GM19468 (cell line): ENCODE data around the gene SOD1.
"Not testable (repeated sequence)": the region's sequence is repeated elsewhere in the genome, so short reads cannot be mapped to it uniquely, and the experiment has no call there.

Source experiments
- ATAC-seq: cut with Tn5 transposase; IDR thresholded peaks from one replicate; pipeline ENCODE4 v1.9.1; 2021; ENCODE audit warnings: mild to moderate bottlenecking, moderate library complexity, moderate number of reproducible peaks; ENCODE audit not compliant: unreplicated experiment; ENCODE audit errors: extremely low read depth

The SOD1 gene

GRCh38 chr21:31659536-31660258, at the start of gene SOD1:
SOD1 (plus strand) TSS chr21:31659693; CDS start chr21:31659770, 77 bp downstream.
- ATAC-seq = peak; percentile 92

- no peak for ATAC-seq
Observed at GRCh38 chr21:31611445-31611844, 48.0 kb upstream of the SOD1 start.

GRCh38 chr21:31612894-31613785, 46.4 kb upstream of the SOD1 start:
- no peak for ATAC-seq

GRCh38 chr21:31614705-31615104, 44.8 kb upstream of the SOD1 start:
- no peak for ATAC-seq

DNA sequence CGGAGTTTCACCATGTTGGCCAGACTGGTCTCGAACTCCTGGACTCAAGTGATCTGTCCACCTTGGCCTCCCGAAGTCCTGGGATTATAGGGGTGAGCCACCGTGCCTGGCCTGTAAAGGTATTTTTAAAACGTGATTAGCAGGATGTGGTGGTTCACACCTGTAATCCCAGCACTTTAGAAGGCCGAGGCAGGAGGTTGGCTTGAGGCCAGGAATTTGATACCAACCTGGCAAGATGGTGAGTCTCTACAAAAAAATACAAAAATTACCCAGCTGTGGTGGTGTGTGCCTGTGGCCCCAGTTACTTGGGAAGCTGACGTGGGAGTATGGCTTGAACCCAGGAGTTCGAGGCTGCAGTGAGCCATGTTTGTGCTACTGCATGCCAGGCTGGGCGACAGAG, 43.3 kb upstream of the SOD1 start:
- ATAC-seq = no peak

DNA sequence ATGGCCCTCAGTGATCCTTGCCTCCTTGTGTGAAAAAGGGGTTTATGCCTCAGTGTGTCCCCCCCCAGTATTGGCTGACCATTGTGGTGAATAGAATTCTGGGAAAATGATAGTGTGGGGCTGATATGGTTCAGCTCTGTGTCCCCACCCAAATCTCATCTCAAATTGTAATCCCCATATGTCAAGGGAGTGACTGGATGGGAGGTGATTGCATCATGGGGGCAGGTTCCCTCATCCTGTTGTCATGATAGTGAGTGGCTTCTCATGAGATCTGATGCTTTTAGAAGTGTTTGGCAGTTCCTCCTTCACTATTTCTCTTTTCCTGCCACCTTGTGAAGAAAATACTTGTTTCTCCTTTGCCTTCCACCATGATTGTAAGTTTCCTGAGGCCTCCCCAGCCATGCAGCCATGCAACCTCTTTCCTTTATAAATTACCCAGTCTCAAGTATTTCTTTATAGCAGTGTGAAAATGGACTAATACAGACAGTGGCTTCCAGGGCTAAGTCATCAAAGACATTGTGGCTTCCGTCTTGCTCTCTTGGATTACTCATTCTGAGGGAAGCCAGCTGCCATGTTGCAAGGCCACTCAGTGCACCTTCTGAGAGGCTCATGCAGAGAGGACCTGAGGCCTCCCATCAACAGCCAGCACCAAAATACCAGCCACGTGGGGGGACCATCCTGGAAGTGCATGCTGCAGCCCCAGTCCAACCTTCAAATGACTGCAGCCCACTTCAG, 40.6 kb upstream of the SOD1 start:
- no peak for ATAC-seq

DNA sequence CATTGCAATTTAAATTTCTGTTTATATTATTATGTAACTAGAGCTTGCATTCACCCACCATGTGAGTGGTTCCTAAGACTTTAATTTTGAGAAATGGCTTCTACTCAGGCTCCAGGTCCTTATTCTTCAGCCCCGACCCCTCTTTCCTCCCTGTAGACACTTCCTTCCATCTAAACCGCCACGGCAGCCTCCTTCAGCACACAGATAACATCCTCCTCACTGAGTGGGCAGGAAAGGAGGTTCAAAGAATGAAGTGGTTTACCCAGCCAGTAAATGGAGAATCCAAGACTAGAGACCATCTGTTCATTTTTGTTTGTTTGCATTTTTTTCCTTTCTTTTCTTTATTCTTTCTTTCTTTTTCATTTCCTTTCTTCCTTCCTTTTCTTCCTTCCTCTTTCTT, 37.1 kb upstream of the SOD1 start:
- ATAC-seq = no peak

GRCh38 chr21:31623664-31624063, 35.8 kb upstream of the SOD1 start:
- ATAC-seq = no peak

- ATAC-seq = no peak
Observed at GRCh38 chr21:31624181-31624580, 35.3 kb upstream of the SOD1 start.

- ATAC-seq = no peak
Observed at GRCh38 chr21:31624961-31625491, 34.5 kb upstream of the SOD1 start.

GRCh38 chr21:31629972-31630711, 29.4 kb upstream of the SOD1 start:
- no peak for ATAC-seq

DNA sequence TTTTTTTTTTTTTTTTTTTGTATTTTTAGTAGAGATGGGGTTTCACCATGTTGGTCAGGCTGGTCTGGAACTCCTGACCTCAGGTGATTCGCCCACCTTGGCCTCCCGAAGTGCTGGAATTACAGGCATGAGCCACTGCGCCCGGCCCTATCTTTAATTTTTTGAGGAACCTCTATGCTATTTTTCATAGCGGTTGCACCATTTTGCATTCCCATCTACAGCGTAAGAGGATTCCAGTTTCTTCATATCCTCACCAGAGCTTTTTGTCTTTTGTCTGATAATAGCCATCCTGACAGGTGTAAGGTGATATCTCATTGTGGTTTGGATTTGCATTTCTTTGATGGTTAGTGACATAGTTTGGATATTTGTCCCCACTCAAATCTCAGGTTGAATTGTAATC, 27.6 kb upstream of the SOD1 start:
- not testable (repeated sequence) for ATAC-seq

- ATAC-seq = no peak
Observed at GRCh38 chr21:31634993-31635392, 24.5 kb upstream of the SOD1 start.

- no peak for ATAC-seq
Observed at GRCh38 chr21:31636874-31637273, 22.6 kb upstream of the SOD1 start.

DNA sequence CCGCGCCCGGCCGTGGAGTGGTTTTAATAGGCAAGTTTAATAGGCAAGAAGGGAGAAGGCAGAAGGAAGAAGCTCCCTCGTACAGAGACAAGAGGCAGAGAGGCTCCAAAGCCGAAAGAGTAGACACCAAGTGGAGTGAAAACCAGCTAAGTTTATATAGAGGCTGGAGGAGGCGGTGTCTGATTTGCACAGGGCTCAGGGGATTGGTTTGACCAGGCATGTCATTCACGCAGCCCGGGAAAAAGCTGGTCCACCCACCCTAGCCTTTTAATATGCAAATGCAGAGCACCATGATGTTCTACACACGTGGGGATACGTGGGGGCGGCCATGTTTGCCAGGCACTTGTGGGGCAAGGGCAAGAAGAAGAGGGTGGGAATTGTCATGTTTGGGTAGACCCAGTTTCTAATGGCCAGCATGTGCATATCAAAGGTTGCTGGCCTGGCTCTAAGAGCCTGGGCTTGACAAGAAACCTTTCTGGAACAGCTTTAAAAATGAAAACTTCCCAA, 18.0 kb upstream of the SOD1 start:
- ATAC-seq = no peak

GRCh38 chr21:31644643-31645042, 14.8 kb upstream of the SOD1 start:
- ATAC-seq = no peak

- no peak for ATAC-seq
Observed at GRCh38 chr21:31647650-31648049, 11.8 kb upstream of the SOD1 start.

DNA sequence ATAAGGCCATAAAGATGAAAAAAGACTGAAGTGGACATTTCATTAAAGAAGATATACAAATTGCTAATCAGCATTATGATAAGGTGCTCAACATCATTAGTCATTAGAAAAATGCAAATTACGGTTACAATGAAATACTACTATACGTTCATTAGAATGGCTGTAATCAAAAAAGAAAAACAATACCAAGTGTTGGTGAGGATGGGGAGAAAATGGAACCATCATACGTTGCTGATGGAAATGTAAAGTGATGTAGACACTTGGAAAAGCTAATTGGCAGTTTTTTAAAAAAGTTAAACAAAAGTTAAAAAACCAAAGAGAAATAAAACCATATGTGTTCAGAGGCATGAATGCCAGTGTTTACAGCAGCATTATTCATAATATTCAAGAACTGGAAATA, 8.6 kb upstream of the SOD1 start:
- no peak for ATAC-seq

DNA sequence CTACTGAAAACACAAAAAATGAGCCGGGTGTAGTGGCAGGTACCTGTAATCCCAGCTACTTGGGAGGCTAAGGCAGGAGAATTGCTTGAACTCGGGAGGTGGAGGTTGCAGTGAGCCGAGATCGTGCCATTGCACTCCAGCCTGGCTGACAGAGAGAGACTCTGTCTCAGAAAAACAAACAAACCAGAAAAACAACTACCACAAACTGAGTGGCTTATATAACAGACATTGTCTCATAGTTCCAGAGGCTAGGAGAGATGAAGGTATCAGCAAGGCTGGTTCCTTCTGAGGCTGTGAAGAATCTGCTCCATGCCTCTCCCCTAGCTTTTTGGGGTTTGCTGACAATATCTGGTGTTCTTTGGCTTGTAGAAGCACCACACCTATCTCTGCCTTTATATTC, 8.0 kb upstream of the SOD1 start:
- ATAC-seq = not testable (repeated sequence)

- no peak for ATAC-seq
Observed at GRCh38 chr21:31654340-31654739, 5.2 kb upstream of the SOD1 start.
